Natural killer cell treated with Interleukin-12 subunit alpha and Interleukin-12 subunit beta and Interleukin-15 and Interleukin-18, amount 100 ng/mL, for 72 hours (primary cell): ENCODE measurements around the gene ENC1. TPM values are rescaled to one million over a fixed set of nuclear protein-coding genes. Genes with fewer than 3 reads are reported as not detected.
A peak's percentile ranks its signal among the peaks of the same experiment; 100 is the strongest.

Experiments used
- ATAC-seq, 2 donors: fragments of 150-1000 bp; cut with Tn5 transposase in 1 of 2; sonication (Bioruptor Pico), chemical (Tn5 transposase) in 1 of 2; 2 replicates each; pipeline ENCODE4 v1.10.0; 2021
- DNase-seq: peaks from one replicate; pipeline ENCODE4 v3.0.0; 2022; ENCODE audit warnings: low spot score
- H3K27ac Mint-ChIP-seq, 2 donors: 1 replicate in 1 of 2; 2 replicates in 1 of 2; pipeline ENCODE4 v1.8.0; 2022; ENCODE audit warnings: mixed read lengths in 2 of 2, mild to moderate bottlenecking in 1 of 2, moderate library complexity in 1 of 2
- H3K27me3 Mint-ChIP-seq, 2 donors: 1 replicate in 1 of 2; 2 replicates in 1 of 2; pipeline ENCODE4 v1.8.0; 2022; ENCODE audit warnings: mixed read lengths in 2 of 2
- H3K36me3 Mint-ChIP-seq: one replicate; pipeline ENCODE4 v1.8.0; 2022; ENCODE audit warnings: mixed read lengths
- H3K4me1 Mint-ChIP-seq, 2 donors: 1 replicate in 1 of 2; 2 replicates in 1 of 2; pipeline ENCODE4 v1.8.0; 2022; ENCODE audit warnings: low read depth in 2 of 2, mixed read lengths in 2 of 2, mild to moderate bottlenecking in 1 of 2
- H3K4me3 Mint-ChIP-seq: one replicate; pipeline ENCODE4 v1.8.0; 2022; ENCODE audit warnings: mixed read lengths
- H3K9me3 Mint-ChIP-seq: 2 replicates; pipeline ENCODE4 v1.8.0; 2022; ENCODE audit warnings: mixed read lengths
- total RNA-seq, 2 donors: library from RNA; stranded (reverse); gene quantifications; one replicate each; pipeline ENCODE4 v1.2.3, GENCODE V29; 2022

Gene ENC1
- total RNA-seq, 2 donors from 2014 or later, result 6.3 to 6.9 TPM

DNA sequence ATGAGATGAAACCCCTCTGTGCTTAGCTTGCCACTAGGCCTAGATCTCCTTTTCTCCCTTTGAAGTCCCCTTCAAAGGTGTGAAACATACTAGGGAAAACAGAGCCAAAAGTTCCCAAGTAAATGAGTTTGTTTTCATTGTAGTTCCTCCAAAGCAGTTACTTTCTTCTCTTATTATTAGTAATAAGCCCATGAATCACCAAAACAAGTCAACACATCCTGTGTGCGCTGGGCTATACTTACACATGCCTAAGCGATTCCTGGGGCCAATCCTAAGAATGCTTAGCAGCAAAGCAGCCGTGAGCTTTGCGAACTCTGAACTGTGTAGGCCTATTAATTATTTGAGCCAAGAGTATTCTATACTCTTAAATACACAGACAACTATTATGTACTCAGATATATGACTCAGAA is 7.6 kb downstream of the ENC1 start:
- no peak for DNase-seq
- ATAC-seq, result no peak
- Mint-ChIP-seq H3K27me3 (no peaks in the 10 kb centered on the region), H3K9me3 (no peaks in the 10 kb centered on the region), H3K4me3 (peak overlapping the region; percentile 83), H3K36me3 (no peaks in the 10 kb centered on the region), H3K4me1 (peaks cover 43 to 49% of the 10 kb centered on the region in 2 donors), H3K27ac (peak overlapping the region; percentile 91 to 96)

DNA sequence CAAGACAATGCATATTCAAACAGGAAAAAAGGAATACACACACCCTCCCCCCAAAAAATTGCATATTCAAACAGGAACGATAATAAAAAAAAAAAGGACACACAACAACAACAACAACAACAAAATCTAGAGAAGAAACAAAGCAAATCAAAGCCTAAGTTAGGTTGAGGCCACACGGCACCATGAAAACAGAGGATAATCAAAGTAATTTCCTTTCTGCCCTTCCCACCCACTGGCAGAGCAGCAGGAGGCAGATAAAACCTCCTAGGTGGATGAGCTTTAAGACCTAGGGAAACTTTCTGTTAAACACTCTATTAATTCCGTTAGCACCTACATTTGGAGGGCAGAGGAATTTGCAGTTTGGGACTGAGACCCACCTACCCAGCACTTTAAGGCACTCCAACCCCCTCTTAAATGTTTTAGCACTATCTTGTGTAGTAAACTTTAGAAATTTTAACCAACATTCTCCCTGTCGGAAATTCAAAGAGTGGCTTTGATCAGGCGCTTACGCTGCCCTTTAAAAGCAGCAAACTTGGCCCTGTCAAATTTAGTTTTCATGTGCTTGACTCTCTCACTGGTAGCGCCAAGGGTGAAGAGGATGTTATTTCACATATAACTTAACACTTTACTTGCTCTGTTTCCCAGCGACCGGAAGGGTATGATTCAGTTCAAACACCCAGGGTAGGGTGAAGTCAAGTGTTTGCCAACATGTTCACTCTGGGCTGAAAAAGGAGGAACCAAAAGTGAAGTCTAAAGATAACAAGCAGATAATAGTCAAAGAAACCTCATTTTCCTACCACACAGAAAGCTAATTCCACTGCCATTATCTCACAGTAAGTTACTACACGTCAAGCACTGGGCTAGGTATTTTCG is 9.2 kb downstream of the ENC1 start:
- ATAC-seq (peak; percentile 88 to 90), DNase-seq (peak; percentile 71)
- H3K4me1 Mint-ChIP-seq, result peaks cover 48 to 49% of the 10 kb centered on the region in 2 donors
- no peaks in the 10 kb centered on the region for H3K36me3 Mint-ChIP-seq
- H3K27me3 Mint-ChIP-seq, result no peaks in the 10 kb centered on the region
- no peaks in the 10 kb centered on the region for H3K9me3 Mint-ChIP-seq
- peak overlapping the region; percentile 83 for H3K4me3 Mint-ChIP-seq
- peak overlapping the region; percentile 91 to 96 for H3K27ac Mint-ChIP-seq

DNA sequence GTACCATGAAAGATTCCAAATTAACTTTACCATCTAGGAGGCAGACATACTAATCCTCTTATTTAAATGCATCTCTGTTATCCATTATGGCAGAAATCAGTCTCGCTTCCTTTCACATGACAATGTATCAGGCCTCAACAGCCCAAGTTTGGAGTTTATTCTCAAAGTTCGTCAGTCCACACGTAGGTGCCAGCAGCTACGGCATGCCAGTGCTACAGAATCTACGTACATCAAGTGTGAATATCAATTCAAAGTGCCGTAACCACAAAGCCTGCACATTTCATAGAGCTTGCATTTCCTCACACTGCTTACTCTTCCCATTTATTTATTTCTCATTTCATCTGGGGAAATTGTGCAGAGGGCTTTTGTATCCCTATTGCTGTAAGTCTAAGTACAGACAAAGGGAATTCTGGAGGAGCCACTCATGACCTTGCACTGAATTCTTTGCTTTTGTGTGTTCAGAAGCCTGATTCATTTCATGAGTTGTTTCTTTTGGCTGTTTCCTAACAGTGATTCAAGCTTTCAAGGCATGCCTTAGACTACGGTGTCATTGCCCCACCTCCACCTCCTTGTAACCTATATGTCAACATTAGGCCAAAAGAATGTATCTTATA is 10.0 kb downstream of the ENC1 start:
- H3K27me3 Mint-ChIP-seq, result no peaks in the 10 kb centered on the region
- H3K9me3 Mint-ChIP-seq, result no peaks in the 10 kb centered on the region
- peak overlapping the region; percentile 91 to 96 for H3K27ac Mint-ChIP-seq
- DNase-seq, result no peak
- peak overlapping the region; percentile 83 for H3K4me3 Mint-ChIP-seq
- peaks cover 48 to 49% of the 10 kb centered on the region in 2 donors for H3K4me1 Mint-ChIP-seq
- no peaks in the 10 kb centered on the region for H3K36me3 Mint-ChIP-seq
- ATAC-seq, result peak; percentile 73 to 78

DNA sequence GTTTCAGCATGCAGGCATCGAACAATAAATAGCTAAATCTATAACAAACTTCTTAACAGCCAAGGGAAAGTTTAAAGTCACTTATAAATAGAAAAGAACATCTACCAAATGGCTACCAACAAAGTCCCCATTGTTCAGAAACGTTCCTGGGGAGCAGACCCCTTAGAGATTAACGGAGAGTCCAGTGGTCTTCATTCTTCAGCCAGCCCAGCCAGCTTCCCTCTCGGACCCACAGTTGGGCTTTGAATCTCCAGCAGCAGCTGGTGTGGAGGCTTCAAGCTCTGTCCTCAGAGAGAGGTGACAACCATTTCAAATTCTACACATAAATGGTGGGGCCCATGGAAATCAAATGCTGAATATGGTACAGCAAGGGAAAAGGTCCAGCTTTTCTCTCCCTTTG is 11.2 kb downstream of the ENC1 start:
- no peaks in the 10 kb centered on the region for H3K36me3 Mint-ChIP-seq
- peak overlapping the region; percentile 83 for H3K4me3 Mint-ChIP-seq
- no peaks in the 10 kb centered on the region for H3K9me3 Mint-ChIP-seq
- DNase-seq (no peak), ATAC-seq (no peak)
- peak overlapping the region in 1 of 2 donors; percentile 96 for H3K27ac Mint-ChIP-seq
- H3K27me3 Mint-ChIP-seq, result no peaks in the 10 kb centered on the region
- H3K4me1 Mint-ChIP-seq, result peaks cover 48 to 49% of the 10 kb centered on the region in 2 donors

DNA sequence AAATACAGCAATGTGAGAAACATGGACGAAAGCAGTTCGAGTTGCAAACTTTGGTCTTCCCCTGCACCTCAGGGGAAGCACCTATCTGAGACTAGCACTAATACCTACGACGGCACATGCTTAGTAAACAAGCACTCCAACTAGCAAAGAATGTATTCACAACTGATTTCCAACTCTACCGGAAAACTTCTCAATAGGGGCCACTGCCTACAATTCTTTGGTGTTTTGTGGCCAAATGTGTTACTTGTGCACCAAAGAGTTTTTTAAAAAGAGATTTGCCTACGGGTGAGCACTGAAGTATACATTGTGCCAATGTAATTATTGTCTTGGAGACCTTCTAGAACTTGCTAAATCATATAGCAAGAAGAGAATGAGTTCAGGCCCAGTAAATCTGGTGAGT is 12.2 kb downstream of the ENC1 start:
- no peak for DNase-seq
- peak overlapping the region; percentile 58 for H3K4me3 Mint-ChIP-seq
- no peaks in the 10 kb centered on the region for H3K9me3 Mint-ChIP-seq
- H3K4me1 Mint-ChIP-seq, result peaks cover 48 to 49% of the 10 kb centered on the region in 2 donors
- H3K27ac Mint-ChIP-seq, result peak overlapping the region; percentile 31 to 58
- H3K27me3 Mint-ChIP-seq, result no peaks in the 10 kb centered on the region
- ATAC-seq, result no peak
- no peaks in the 10 kb centered on the region for H3K36me3 Mint-ChIP-seq

DNA sequence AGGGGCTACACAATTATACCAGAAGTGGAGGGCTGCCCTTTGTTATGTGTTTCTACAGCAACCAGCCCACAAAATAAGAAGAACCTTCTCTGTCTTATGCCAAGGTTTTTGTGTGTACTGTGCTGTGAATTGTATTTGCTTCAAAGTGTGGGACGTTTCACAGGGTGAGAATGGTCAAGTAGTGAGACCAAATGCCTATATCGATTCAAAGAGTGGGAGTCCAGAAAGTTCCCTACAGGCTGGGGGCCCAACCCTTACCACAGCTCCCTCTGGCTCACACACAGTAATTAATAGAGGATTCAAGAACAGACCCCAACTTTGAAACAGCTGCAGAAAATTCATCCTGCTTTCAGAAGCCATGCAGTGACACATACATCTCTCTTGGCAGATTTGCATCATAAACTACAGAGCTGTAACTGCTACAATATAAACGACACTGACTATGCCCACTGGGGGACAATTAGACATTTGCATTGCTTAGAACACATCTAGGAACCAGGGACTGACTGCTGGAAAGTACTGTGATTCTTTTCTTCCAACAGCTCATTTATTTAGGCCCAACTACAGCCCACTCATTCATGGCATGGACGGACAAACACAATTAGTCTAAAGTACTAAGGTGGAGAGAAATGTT is 12.8 kb downstream of the ENC1 start:
- H3K27ac Mint-ChIP-seq, result peak overlapping the region; percentile 31 to 58
- H3K4me3 Mint-ChIP-seq, result peak overlapping the region; percentile 58
- no peaks in the 10 kb centered on the region for H3K27me3 Mint-ChIP-seq
- DNase-seq (no peak), ATAC-seq (no peak)
- peaks cover 43 to 45% of the 10 kb centered on the region in 2 donors for H3K4me1 Mint-ChIP-seq
- no peaks in the 10 kb centered on the region for H3K36me3 Mint-ChIP-seq
- no peaks in the 10 kb centered on the region for H3K9me3 Mint-ChIP-seq

DNA sequence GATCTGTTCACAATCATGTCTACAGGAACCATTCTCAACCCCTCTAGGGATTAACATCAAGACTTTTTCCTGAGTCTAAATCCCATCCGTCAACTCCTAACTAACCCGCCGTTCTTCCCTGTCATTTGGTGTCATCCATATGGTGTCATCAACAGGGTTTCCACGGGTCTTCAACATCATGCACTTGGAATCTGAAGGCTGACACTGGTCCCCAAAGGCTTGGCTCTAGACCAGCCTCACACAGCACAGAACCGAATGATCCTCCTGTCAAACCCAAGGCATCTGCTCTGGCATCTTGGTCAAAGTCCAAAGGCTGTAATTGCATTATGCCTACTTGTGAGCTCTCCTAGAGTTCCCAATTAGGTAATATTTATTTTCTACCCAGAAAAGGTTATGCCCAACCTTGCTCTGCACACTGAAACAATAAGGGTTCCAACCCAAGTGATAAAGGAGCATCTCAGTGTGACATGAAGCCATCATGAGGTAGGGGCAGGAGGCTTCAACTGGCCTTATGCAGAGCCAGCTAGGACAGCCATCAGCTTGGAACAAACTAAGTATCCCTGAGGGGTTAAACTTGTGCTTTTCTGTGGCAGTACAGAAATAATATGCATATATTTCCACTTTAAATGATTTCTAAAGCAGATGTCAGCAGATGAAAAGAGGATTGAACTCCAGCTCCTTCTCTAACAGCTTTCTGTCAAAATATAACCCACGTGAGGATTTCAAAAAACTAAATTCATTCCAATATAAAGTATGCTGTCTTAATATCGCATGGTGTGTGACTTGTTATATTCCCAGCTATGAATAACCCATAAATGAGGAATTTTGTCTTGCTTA is 13.9 kb downstream of the ENC1 start:
- H3K27ac Mint-ChIP-seq, result peak overlapping the region in 1 of 2 donors; percentile 82
- ATAC-seq (no peak), DNase-seq (no peak)
- peaks cover 36 to 39% of the 10 kb centered on the region in 2 donors for H3K4me1 Mint-ChIP-seq
- no peak overlapping the region for H3K4me3 Mint-ChIP-seq
- H3K36me3 Mint-ChIP-seq, result no peaks in the 10 kb centered on the region
- no peaks in the 10 kb centered on the region for H3K9me3 Mint-ChIP-seq
- peaks cover 0 to 4% of the 10 kb centered on the region in 2 donors for H3K27me3 Mint-ChIP-seq

DNA sequence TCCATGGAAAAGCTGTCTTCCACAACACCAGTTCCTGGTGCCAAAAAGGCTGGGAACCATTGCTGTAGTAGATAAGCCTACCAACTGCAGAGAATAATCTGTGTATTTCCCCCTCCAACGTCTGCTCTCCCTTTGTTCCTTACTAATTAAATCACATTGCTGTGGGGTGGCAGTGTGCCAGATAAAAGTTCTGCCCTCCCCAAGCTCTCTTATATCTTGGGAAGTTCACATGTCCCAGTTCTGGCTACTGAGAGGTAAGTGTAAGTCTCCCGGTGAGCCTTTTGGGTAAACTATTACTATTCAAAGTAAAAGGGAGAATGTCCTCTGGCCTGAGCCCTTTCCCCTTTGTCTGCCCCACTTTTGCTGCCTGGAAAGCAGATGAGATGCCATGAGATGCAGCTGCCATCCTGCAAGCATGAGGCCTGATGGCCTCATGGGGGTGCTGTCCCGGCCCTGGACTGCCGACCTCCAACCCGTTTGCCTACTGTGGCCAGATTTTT is 14.7 kb downstream of the ENC1 start:
- Mint-ChIP-seq H3K27ac (peak overlapping the region in 1 of 2 donors; percentile 82), H3K36me3 (no peaks in the 10 kb centered on the region), H3K27me3 (peaks cover 0 to 4% of the 10 kb centered on the region in 2 donors), H3K4me3 (no peak overlapping the region), H3K4me1 (peaks cover 28 to 32% of the 10 kb centered on the region in 2 donors), H3K9me3 (no peaks in the 10 kb centered on the region)
- DNase-seq, result no peak
- no peak for ATAC-seq

DNA sequence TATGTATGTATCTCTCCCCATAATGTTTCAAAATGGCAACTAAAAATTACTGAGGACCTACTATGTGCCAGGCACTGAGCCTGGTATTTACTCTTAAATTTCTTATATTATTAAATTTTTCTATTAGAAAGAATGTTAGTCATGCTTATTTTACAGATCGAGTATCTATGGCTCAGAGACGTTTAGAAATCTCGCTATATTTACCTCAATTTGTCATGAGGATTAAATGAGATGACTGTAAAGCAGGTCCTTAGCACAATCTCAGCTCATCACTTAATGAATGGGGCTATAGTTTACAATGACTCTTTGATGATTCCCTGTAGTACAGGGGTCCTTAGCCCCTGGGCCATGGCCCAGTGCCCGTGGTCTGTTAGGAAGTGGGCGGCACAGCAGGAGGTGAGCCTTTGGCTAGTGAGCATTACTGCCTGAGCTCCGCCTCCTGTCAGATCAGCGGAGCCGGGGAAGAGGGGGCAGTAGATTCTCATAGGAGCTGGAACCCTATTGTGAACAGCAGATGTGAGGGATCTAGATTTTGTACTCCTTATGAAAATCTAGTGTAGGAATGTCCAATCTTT is 15.5 kb downstream of the ENC1 start:
- Mint-ChIP-seq H3K27ac (no peak overlapping the region), H3K36me3 (no peaks in the 10 kb centered on the region), H3K27me3 (peaks cover 0 to 4% of the 10 kb centered on the region in 2 donors), H3K4me1 (peaks cover 21 to 25% of the 10 kb centered on the region in 2 donors), H3K4me3 (no peak overlapping the region), H3K9me3 (no peaks in the 10 kb centered on the region)
- DNase-seq (no peak), ATAC-seq (no peak)

DNA sequence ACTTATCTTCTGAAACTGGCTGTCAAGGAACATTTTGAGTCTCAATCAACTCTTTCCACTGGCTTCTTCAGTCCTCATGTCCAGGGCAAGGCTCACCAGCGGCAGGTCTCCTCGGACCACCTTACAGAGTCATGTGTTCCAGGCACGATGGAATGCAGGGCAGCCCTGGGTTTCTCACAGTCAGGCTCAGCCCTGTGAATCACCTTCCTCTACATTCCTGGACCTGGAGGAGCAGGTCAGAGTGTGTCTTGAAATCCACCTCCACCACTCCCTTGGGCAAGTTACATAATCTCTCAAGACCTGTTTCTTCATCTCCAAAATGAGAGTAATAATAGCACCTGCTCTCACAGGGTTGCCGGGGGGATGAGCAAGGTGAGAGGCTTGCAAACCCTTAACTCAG is 16.0 kb downstream of the ENC1 start:
- ATAC-seq (no peak), DNase-seq (no peak)
- no peak overlapping the region for H3K4me3 Mint-ChIP-seq
- H3K36me3 Mint-ChIP-seq, result no peaks in the 10 kb centered on the region
- peaks cover 0 to 4% of the 10 kb centered on the region in 2 donors for H3K27me3 Mint-ChIP-seq
- no peak overlapping the region for H3K27ac Mint-ChIP-seq
- no peaks in the 10 kb centered on the region for H3K9me3 Mint-ChIP-seq
- peaks cover 19 to 24% of the 10 kb centered on the region in 2 donors for H3K4me1 Mint-ChIP-seq

DNA sequence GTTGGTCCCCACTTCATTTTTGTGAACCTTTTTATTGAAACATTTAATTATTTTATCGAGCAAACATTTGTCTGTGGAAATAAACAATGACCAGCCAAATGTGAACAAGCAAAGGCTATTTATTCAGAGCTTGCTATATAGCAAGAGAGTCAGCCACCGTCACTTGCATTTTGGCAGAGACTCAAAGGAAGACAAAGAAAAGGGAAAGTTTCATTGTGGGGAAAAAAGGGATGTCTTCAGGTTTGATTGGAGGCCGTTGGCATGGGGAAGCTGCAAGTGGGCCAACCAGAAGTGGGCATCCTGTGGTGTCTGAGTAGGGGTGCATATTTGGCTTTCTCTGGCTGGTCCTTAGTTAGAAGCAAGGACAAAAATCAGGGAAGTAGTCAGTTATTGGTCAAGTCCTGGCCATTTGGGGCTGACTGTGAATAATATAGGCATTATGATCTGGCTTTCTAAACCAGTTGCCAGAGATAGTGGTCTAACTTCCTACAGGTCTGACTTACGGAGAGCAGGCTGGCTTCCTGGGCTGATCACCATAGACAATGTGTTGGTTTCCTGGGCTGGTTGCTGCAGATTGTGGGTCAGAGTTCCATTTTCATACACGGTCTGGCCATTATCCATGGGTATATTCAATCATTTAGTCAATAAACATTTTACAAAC is 16.6 kb downstream of the ENC1 start:
- H3K4me1 Mint-ChIP-seq, result peaks cover 19 to 24% of the 10 kb centered on the region in 2 donors
- DNase-seq (no peak), ATAC-seq (no peak)
- H3K4me3 Mint-ChIP-seq, result no peak overlapping the region
- H3K27me3 Mint-ChIP-seq, result peaks cover 0 to 4% of the 10 kb centered on the region in 2 donors
- no peaks in the 10 kb centered on the region for H3K36me3 Mint-ChIP-seq
- H3K27ac Mint-ChIP-seq, result no peak overlapping the region
- H3K9me3 Mint-ChIP-seq, result no peaks in the 10 kb centered on the region

DNA sequence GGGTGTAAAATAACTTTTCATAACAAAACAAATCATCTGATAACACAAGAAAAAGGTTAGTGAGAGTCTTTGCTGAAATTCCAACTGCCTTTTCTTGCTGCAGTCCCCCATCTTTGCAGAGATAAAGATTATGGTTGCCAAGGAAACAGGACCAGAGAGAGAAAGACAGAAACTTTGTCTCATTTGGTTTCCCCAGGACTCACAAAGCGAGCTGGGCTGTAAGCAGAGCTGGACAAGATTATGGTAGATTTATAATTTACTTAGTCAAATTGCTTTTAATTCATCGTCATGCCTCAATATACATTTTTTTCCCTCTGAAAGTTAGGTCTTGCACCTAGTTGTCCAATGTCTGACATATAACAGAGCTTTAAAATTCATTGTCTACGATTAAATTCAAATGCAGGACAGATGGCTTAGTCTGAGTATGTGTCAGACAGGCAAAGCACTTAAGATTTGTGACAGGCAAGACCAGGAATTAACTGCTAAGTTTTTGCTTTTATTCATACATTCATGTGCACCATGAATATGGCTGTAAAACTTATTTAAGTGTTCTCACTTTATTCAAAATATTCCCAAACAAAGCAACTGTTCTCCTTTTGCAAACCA is 17.4 kb downstream of the ENC1 start:
- Mint-ChIP-seq H3K27ac (no peak overlapping the region), H3K4me3 (no peak overlapping the region), H3K36me3 (no peaks in the 10 kb centered on the region), H3K27me3 (peaks cover 0 to 4% of the 10 kb centered on the region in 2 donors), H3K4me1 (peaks cover 16 to 19% of the 10 kb centered on the region in 2 donors), H3K9me3 (no peaks in the 10 kb centered on the region)
- DNase-seq, result no peak
- no peak for ATAC-seq
